Adrenal gland (tissue), 5 donors: ENCODE results near the gene SLC14A1.

Experiments
- CTCF ChIP-seq, 6 experiments: fragments of 450-650 bp in 4 of 6; fragments of 200-600 bp in 2 of 6; sonication (generic) in 1 of 6; IDR thresholded peaks; 1 replicate in 5 of 6; 2 replicates in 1 of 6; pipeline versions ENCODE4 v1.5.1 to v1.8.0; 2016 to 2021; ENCODE audit warnings: antibody characterized with exemption in 6 of 6, mild to moderate bottlenecking in 2 of 6, moderate library complexity in 1 of 6
- POLR2A ChIP-seq, 2 donors: fragments of 450-650 bp; IDR thresholded peaks; one replicate each; pipeline ENCODE4 v1.6.1; 2017; ENCODE audit warnings: antibody characterized with exemption in 2 of 2, mild to moderate bottlenecking in 2 of 2, moderate library complexity in 1 of 2
- donor health status: DM: no; HTN: no; CAD: no.

- no peak for TF ChIP-seq CTCF (IDR thresholded peaks at IDR 0.05)
- no peak for TF ChIP-seq POLR2A (IDR thresholded peaks at IDR 0.05)
Measured at GRCh38 chr18:45764000-45764686, 40.2 kb downstream of the SLC14A1 start.
